ENCODE data around the gene SEPTIN11. TPM values are rescaled to one million over a fixed set of nuclear protein-coding genes. Genes with fewer than 3 reads are reported as not detected.

Gene SEPTIN11
- total and polyA plus RNA-seq, 2 of the 8 experiments (the other 6 are each of a cell fraction or from before 2014, with no cell fraction given) = 32.2 to 110 TPM

GRCh38 chr4:76920715-76921114, 28.8 kb upstream of the SEPTIN11 start:
- Histone ChIP-seq H3K18ac (ENCODE audit: extremely low read depth, low read length) (no peak overlapping the region), H4K91ac (replicated peaks; ENCODE audit: insufficient read length, low read length) (no peak overlapping the region), H4K8ac (ENCODE audit: extremely low read depth, insufficient read depth, low read length) (no peak overlapping the region), H3K36me3 (ENCODE audit: control insufficient read depth in 2 of 4, insufficient read depth in 4 of 4, low read length in 3 of 4) (no peaks in the 10 kb centered on the region), H3K79me1 (ENCODE audit: low read depth, low read length) (no peaks in the 10 kb centered on the region), H4K5ac (ENCODE audit: insufficient read length, low read depth, low read length) (no peak overlapping the region), H3K23me2 (ENCODE audit: low read depth, low read length) (no peaks in the 10 kb centered on the region), H3K4ac (replicated peaks; ENCODE audit: insufficient read length, low read depth, low read length) (no peak overlapping the region), H4K20me1 (replicated peaks in 1 of 2; ENCODE audit: control insufficient read depth in 1 of 2, insufficient read depth in 2 of 2, low read length in 2 of 2) (no peaks in the 10 kb centered on the region), H3K23ac (ENCODE audit: insufficient read length) (no peak overlapping the region), H3K27me3 (replicated peaks in 1 of 4; ENCODE audit: control insufficient read depth in 3 of 4, extremely low read depth in 1 of 4, insufficient read depth in 3 of 4, low read length in 3 of 4) (no peaks in the 10 kb centered on the region), H3K9ac (replicated peaks in 1 of 4; ENCODE audit: extremely low read depth in 1 of 4, low read depth in 3 of 4, low read length in 3 of 4) (no peak overlapping the region), H2BK120ac (replicated peaks; ENCODE audit: low read depth, low read length) (no peak overlapping the region), H3K9me3 (ENCODE audit: insufficient read depth in 2 of 2, low read depth in 1 of 2, low read length in 1 of 2) (0 out of 4 replicates have a peak, but pooled peaks cover 0 to under 1% of the 10 kb centered on the region in 2 experiments), H3K14ac (ENCODE audit: insufficient read length) (no peak overlapping the region), H3K4me1 (replicated peaks in 1 of 4; ENCODE audit: control insufficient read depth in 3 of 4, insufficient read depth in 4 of 4, low read length in 3 of 4) (no peaks in the 10 kb centered on the region), H3K4me2 (ENCODE audit: insufficient read depth in 1 of 2, low read depth in 2 of 2, low read length in 2 of 2) (no peak overlapping the region), H2BK12ac (ENCODE audit: low read depth, low read length) (no peak overlapping the region), H3K4me3 (ENCODE audit: extremely low read depth in 1 of 4, insufficient read depth in 2 of 4, low read depth in 3 of 4, low read length in 4 of 4) (no peak overlapping the region), H3K27ac (ENCODE audit: low read depth, low read length) (no peak overlapping the region), H2BK20ac (ENCODE audit: low read length) (no peak overlapping the region), H2BK5ac (ENCODE audit: low read depth, low read length) (no peak overlapping the region), H3K79me2 (ENCODE audit: control insufficient read depth in 1 of 2, insufficient read depth in 2 of 2, low read length in 2 of 2) (no peaks in the 10 kb centered on the region), H2BK15ac (ENCODE audit: low read length) (no peak overlapping the region), H2AFZ (ENCODE audit: low read length) (no peak overlapping the region), H2AK5ac (ENCODE audit: low read depth, low read length) (no peak overlapping the region), H3K56ac (replicated peaks; ENCODE audit: insufficient read length, low read depth, low read length) (no peak overlapping the region)
- CTCF ChIA-PET (ENCODE audit: partially characterized antibody) = interaction anchor here (0.7 to 0.8 kb wide), 2 partner anchors 34 to 67 kb away, joined by 3 read pairs; no protein-coding TSS in a partner anchor
- POLR2A ChIA-PET (ENCODE audit: partially characterized antibody) = no interaction called here
- no peak for FAIRE-seq
- DNase-seq (ENCODE audit: low read depth in 1 of 2, low spot score in 2 of 2) = no peak
- no peak for TF ChIP-seq GTF2F1 (IDR thresholded peaks at IDR 0.05; ENCODE audit: borderline replicate concordance, low read depth, low read length)
- TF ChIP-seq KDM5A (IDR thresholded peaks at IDR 0.05; ENCODE audit: low read length) = no peak
- no peak for TF ChIP-seq CTCF (IDR thresholded peaks at IDR 0.05; ENCODE audit: control extremely low read depth in 1 of 3, insufficient read depth in 1 of 3, low read depth in 1 of 3, low read length in 3 of 3)
- no peak for TF ChIP-seq HDAC2 (IDR thresholded peaks at IDR 0.05; ENCODE audit: borderline replicate concordance in 1 of 2, low read depth in 2 of 2, low read length in 2 of 2)
- TF ChIP-seq JUND (IDR thresholded peaks at IDR 0.05; ENCODE audit: low read length) = no peak
- TF ChIP-seq SIN3A (conservative IDR thresholded peaks at IDR 0.05 in 1 of 2, IDR thresholded peaks at IDR 0.05 in 1 of 2; ENCODE audit: low read depth in 1 of 2, low read length in 2 of 2) = no peak
- no peak for TF ChIP-seq SIX5 (IDR thresholded peaks at IDR 0.05; ENCODE audit: low read depth, low read length)
- no peak for TF ChIP-seq FOSL1 (IDR thresholded peaks at IDR 0.05; ENCODE audit: insufficient read depth, low read depth, low read length)
- TF ChIP-seq PHF8 (conservative IDR thresholded peaks at IDR 0.05; ENCODE audit: low read depth, low read length) = no peak
- TF ChIP-seq CHD1 (IDR thresholded peaks at IDR 0.05; ENCODE audit: low read depth, low read length) = no peak
- no peak for TF ChIP-seq KDM4A (IDR thresholded peaks at IDR 0.05; ENCODE audit: low read depth, low read length, severe bottlenecking)
- no peak for TF ChIP-seq EGR1 (IDR thresholded peaks at IDR 0.05; ENCODE audit: borderline replicate concordance, low read depth, low read length)
